ENCODE results near the gene PUS10.

DNA sequence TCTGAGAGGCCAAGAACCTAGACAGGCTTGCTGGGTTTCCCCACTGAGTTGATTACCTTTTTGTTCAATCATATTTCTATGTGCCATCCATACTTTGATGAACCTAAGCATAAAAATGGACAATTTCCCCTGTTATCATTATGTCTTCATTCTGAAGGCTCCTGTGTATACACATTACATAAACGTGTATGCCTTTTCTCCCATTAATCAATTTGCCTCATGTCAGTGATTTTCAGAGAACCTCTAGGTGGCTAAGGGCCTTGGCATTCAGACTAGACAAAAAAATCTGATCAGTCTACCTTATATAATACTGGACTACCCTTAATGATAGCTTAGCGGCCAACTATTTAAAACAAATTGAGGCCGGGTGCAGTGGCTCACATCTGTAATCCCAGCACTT, 4.7 kb downstream of the PUS10 start:
- TF ChIP-seq TOX (CRISPR knock-in tag; IDR thresholded peaks at IDR 0.05; ENCODE audit: borderline replicate concordance) (no peak), ZFP3 (CRISPR knock-in tag; IDR thresholded peaks at IDR 0.05) (no peak), GLIS3 (CRISPR knock-in tag; IDR thresholded peaks at IDR 0.05) (no peak), ARNTL (CRISPR knock-in tag; IDR thresholded peaks at IDR 0.05; ENCODE audit: borderline replicate concordance, low read depth) (no peak), ESRRG (CRISPR knock-in tag; IDR thresholded peaks at IDR 0.05) (no peak), ZNF8 (CRISPR knock-in tag; IDR thresholded peaks at IDR 0.05) (no peak), CSDC2 (CRISPR knock-in tag; IDR thresholded peaks at IDR 0.05) (no peak)
